Osteoblast (primary cell): Measurements from ENCODE around the gene CDH22. TPM values are rescaled to one million over a fixed set of nuclear protein-coding genes. Genes with fewer than 3 reads are reported as not detected.

Source experiments
- DNase-seq: peaks from one replicate; pipeline ENCODE4 v3.0.0; 2011; ENCODE audit warnings: low spot score, mixed read lengths; ENCODE audit not compliant: insufficient read length; ENCODE audit errors: missing footprints
- H2AFZ ChIP-seq: 2 replicates; pipeline ENCODE4 v1.6.0; 2011; ENCODE audit warnings: mild to moderate bottlenecking, low read length
- H3K27ac ChIP-seq: 2 replicates; pipeline ENCODE4 v1.5.1; 2011; ENCODE audit warnings: mild to moderate bottlenecking, low read depth, low read length, moderate library complexity
- H3K27me3 ChIP-seq: 2 replicates; pipeline ENCODE4 v1.6.0; 2012; ENCODE audit warnings: mild to moderate bottlenecking, control low read depth, inconsistent platforms, low read length, moderate library complexity; ENCODE audit not compliant: insufficient read depth
- H3K36me3 ChIP-seq: 2 replicates; pipeline ENCODE4 v1.5.1; 2011; ENCODE audit warnings: mild to moderate bottlenecking, low read length, control low read depth, moderate library complexity; ENCODE audit not compliant: insufficient read depth
- H3K4me1 ChIP-seq: 2 replicates; pipeline ENCODE4 v1.5.1; 2011; ENCODE audit warnings: mild to moderate bottlenecking, low read length, control low read depth, moderate library complexity; ENCODE audit not compliant: insufficient read depth
- H3K4me2 ChIP-seq: 2 replicates; pipeline ENCODE4 v1.6.0; 2011; ENCODE audit warnings: mild to moderate bottlenecking, low read length; ENCODE audit not compliant: insufficient read depth
- H3K4me3 ChIP-seq: fragments of 200-600 bp; sonication (generic); 3 replicates; pipeline ENCODE4 v1.5.1; 2012; ENCODE audit warnings: mild to moderate bottlenecking, low read length, inconsistent platforms; ENCODE audit not compliant: insufficient read depth
- H3K79me2 ChIP-seq: 2 replicates; pipeline ENCODE4 v1.6.0; 2012; ENCODE audit warnings: mild to moderate bottlenecking, low read length, control low read depth, inconsistent platforms; ENCODE audit not compliant: insufficient read depth
- H3K9me3 ChIP-seq: 2 replicates; pipeline ENCODE4 v1.5.1; 2011; ENCODE audit warnings: low read depth, low read length, control low read depth
- H4K20me1 ChIP-seq: 2 replicates; pipeline ENCODE4 v1.6.0; 2012; ENCODE audit warnings: mild to moderate bottlenecking, low read length, control low read depth; ENCODE audit not compliant: insufficient read depth
- total RNA-seq: library from RNA; depleted of rRNA; stranded (reverse); fragments of >200 nt; gene quantifications from 2 replicates; pipeline ENCODE4 v1.2.3, GENCODE V29; 2012
- TF ChIP-seq, protein P1 (sequence below): IDR thresholded peaks from 2 replicates; pipeline ENCODE4 v1.5.1; 2011; ENCODE audit warnings: mild to moderate bottlenecking, low read depth, low read length, moderate library complexity; ENCODE audit errors: extremely low read depth

Gene CDH22
- total RNA-seq, 1 donor = not detected

GRCh38 chr20:46206025-46206424 is 102.3 kb downstream of the CDH22 start:
- Histone ChIP-seq H3K36me3 (no peaks in the 10 kb centered on the region), H3K79me2 (no peaks in the 10 kb centered on the region), H3K27ac (no peak overlapping the region), H3K9me3 (no peaks in the 10 kb centered on the region), H3K4me1 (no peaks in the 10 kb centered on the region), H4K20me1 (no peaks in the 10 kb centered on the region), H3K4me3 (no peak overlapping the region), H3K27me3 (peaks cover 25% of the 10 kb centered on the region), H3K4me2 (no peak overlapping the region), H2AFZ (no peak overlapping the region)
- peak; percentile 97 for DNase-seq
- TF ChIP-seq, protein P1, sequence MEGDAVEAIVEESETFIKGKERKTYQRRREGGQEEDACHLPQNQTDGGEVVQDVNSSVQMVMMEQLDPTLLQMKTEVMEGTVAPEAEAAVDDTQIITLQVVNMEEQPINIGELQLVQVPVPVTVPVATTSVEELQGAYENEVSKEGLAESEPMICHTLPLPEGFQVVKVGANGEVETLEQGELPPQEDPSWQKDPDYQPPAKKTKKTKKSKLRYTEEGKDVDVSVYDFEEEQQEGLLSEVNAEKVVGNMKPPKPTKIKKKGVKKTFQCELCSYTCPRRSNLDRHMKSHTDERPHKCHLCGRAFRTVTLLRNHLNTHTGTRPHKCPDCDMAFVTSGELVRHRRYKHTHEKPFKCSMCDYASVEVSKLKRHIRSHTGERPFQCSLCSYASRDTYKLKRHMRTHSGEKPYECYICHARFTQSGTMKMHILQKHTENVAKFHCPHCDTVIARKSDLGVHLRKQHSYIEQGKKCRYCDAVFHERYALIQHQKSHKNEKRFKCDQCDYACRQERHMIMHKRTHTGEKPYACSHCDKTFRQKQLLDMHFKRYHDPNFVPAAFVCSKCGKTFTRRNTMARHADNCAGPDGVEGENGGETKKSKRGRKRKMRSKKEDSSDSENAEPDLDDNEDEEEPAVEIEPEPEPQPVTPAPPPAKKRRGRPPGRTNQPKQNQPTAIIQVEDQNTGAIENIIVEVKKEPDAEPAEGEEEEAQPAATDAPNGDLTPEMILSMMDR = no peak

DNA sequence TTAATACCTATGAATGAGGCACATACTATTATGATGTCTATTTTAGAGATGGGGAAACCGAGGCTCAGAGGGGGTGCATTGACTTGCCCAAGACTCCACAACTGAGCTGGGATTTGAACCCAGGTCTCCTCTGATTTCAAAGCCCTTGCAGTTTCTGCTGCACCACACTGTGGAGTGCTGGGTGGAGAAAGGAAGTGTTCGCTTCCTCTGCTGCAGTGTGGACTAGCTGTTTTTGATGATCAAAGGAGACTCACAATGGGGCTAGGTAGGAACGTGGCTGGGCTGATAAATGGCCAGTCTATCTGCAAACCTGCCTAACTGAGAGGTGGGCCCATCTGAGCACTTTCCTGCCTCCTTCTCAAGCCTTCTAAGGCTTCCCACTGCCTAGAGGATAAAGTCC is 102.9 kb downstream of the CDH22 start:
- H3K27me3 ChIP-seq = peaks cover 30% of the 10 kb centered on the region
- H3K27ac ChIP-seq = no peak overlapping the region
- no peak for DNase-seq
- no peaks in the 10 kb centered on the region for H3K79me2 ChIP-seq
- H3K36me3 ChIP-seq = no peaks in the 10 kb centered on the region
- TF ChIP-seq, protein P1 = no peak
- no peaks in the 10 kb centered on the region for H3K9me3 ChIP-seq
- no peaks in the 10 kb centered on the region for H4K20me1 ChIP-seq
- no peak overlapping the region for H3K4me3 ChIP-seq
- no peak overlapping the region for H2AFZ ChIP-seq
- no peaks in the 10 kb centered on the region for H3K4me1 ChIP-seq
- no peak overlapping the region for H3K4me2 ChIP-seq

GRCh38 chr20:46204594-46205186 is 103.6 kb downstream of the CDH22 start:
- Histone ChIP-seq H3K4me1 (no peaks in the 10 kb centered on the region), H3K9me3 (no peaks in the 10 kb centered on the region), H3K27ac (no peak overlapping the region), H2AFZ (no peak overlapping the region), H3K4me2 (no peak overlapping the region), H3K27me3 (peaks cover 27% of the 10 kb centered on the region), H3K4me3 (no peak overlapping the region), H3K36me3 (no peaks in the 10 kb centered on the region), H3K79me2 (no peaks in the 10 kb centered on the region), H4K20me1 (no peaks in the 10 kb centered on the region)
- TF ChIP-seq, protein P1 = no peak
- DNase-seq = no peak

GRCh38 chr20:46203510-46203837 is 104.8 kb downstream of the CDH22 start:
- Histone ChIP-seq H3K4me2 (no peak overlapping the region), H3K79me2 (no peaks in the 10 kb centered on the region), H3K27me3 (peaks cover 25% of the 10 kb centered on the region), H3K4me1 (no peaks in the 10 kb centered on the region), H3K36me3 (no peaks in the 10 kb centered on the region), H4K20me1 (no peaks in the 10 kb centered on the region), H2AFZ (no peak overlapping the region), H3K9me3 (no peaks in the 10 kb centered on the region), H3K4me3 (no peak overlapping the region), H3K27ac (no peak overlapping the region)
- TF ChIP-seq, protein P1 = no peak
- no peak for DNase-seq
